Activated CD4-positive, alpha-beta T cell treated with anti-CD3 and anti-CD28 coated beads, Interleukin-2, amount 10 ng/mL, durations not matched to agents 7 days and 5 days (primary cell): ENCODE data around the gene SLC25A36. TPM values are rescaled to one million over a fixed set of nuclear protein-coding genes. Genes with fewer than 3 reads are reported as not detected.

Experiments
- CTCF ChIA-PET: fragments of 350-600 bp; sonication (Branson Sonifier 250); formaldehyde crosslinking; loops from one replicate; lab custom pipeline; 2021; ENCODE audit warnings: antibody characterized with exemption; lab: Charles Lee
- POLR2A ChIA-PET: fragments of 350-600 bp; sonication (Branson Sonifier 250); formaldehyde crosslinking; loops from one replicate; lab custom pipeline; 2021; ENCODE audit warnings: antibody characterized with exemption; lab: Charles Lee
- DNase-seq: peaks from one replicate; pipeline ENCODE4 v3.0.0-alpha.2; 2020
- H3K27ac Mint-ChIP-seq: one replicate; pipeline ENCODE4 v1.8.0; 2021; ENCODE audit warnings: mild to moderate bottlenecking, moderate library complexity, mixed read lengths
- H3K27me3 Mint-ChIP-seq: one replicate; pipeline ENCODE4 v1.8.0; 2021; ENCODE audit warnings: mixed read lengths
- H3K36me3 Mint-ChIP-seq: one replicate; pipeline ENCODE4 v1.8.0; 2021; ENCODE audit warnings: low read depth, mixed read lengths
- H3K4me1 Mint-ChIP-seq: one replicate; pipeline ENCODE4 v1.8.0; 2021; ENCODE audit warnings: mixed read lengths
- H3K4me3 Mint-ChIP-seq: one replicate; pipeline ENCODE4 v1.8.0; 2021; ENCODE audit warnings: mild to moderate bottlenecking, moderate library complexity, mixed read lengths
- H3K9me3 Mint-ChIP-seq: one replicate; pipeline ENCODE4 v1.8.0; 2021; ENCODE audit warnings: mixed read lengths
- total RNA-seq, 2 experiments: library from RNA; stranded (reverse); gene quantifications; one replicate each; pipeline ENCODE4 v1.2.3, GENCODE V29; 2021

SLC25A36 gene
- total RNA-seq, 2 experiments from 2014 or later: 31.9 to 35.6 TPM

DNA sequence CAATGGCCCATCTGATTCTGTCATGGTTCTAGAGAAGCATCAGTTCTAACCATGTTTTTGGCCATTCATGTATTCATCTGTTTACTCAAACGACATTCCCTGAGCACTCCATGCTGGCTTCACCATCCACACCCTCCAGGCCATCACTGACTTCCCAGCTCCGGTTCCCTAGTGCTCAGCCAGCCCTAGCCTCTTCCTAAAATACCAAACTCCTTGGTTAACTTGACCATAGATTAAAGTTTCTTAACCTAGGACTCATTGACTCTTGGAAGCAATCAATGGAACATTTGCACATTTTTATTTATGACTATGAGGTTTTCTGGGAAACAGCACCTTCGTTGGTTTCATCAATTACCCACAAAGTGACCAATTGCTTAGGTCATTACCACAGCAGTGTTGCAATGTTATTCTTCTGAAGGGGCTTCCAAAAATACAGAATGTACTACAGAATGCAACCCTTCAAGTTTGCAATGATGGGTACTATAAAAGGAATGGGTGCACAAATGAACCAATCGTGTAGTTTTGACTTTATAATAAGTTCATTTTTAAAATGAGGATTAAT is 27.2 kb upstream of the SLC25A36 start:
- no peak for DNase-seq
- Mint-ChIP-seq H3K9me3 (no peaks in the 10 kb centered on the region), H3K36me3 (no peaks in the 10 kb centered on the region), H3K4me3 (no peak overlapping the region), H3K4me1 (no peaks in the 10 kb centered on the region), H3K27ac (no peak overlapping the region), H3K27me3 (peaks cover 11% of the 10 kb centered on the region)
- CTCF ChIA-PET: no interaction called here
- POLR2A ChIA-PET: no interaction called here

DNA sequence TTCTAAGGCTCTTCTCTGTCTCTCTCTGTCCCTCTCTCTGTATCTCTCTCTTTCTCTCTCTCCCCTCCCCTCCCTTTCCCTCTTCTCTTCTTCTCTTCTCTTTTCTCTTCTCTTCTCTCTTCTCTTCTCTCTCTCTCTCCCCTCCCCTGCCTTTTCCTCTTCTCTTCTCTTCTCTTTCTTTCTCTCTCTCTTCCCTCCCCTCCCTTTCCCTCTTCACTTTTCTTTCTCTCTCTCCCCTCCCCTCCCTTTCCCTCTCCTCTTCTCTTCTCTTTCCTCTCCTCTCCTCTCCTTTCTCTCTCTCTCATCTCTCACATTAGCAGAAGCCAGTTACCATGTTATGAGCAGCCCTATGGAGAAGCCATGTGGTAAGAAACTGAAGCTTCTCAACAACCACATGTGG is 25.0 kb upstream of the SLC25A36 start:
- ChIA-PET CTCF (interaction anchor here (0.9 kb wide), 1 partner anchor 39 kb away, joined by 4 read pairs; no protein-coding TSS in a partner anchor), POLR2A (no interaction called here)
- Mint-ChIP-seq H3K4me3 (no peak overlapping the region), H3K27ac (no peak overlapping the region), H3K9me3 (no peaks in the 10 kb centered on the region), H3K27me3 (peaks cover 22% of the 10 kb centered on the region), H3K36me3 (no peaks in the 10 kb centered on the region), H3K4me1 (no peaks in the 10 kb centered on the region)
- no peak for DNase-seq

GRCh38 chr3:140917772-140918171 is 23.9 kb upstream of the SLC25A36 start:
- Mint-ChIP-seq H3K27me3 (peaks cover 22% of the 10 kb centered on the region), H3K27ac (no peak overlapping the region), H3K4me1 (no peaks in the 10 kb centered on the region), H3K4me3 (no peak overlapping the region), H3K36me3 (no peaks in the 10 kb centered on the region), H3K9me3 (no peaks in the 10 kb centered on the region)
- CTCF ChIA-PET: interaction anchor here (0.6 kb wide), 1 partner anchor 1658 kb away, joined by 3 read pairs; no protein-coding TSS in a partner anchor
- no peak for DNase-seq
- POLR2A ChIA-PET: no interaction called here

DNA sequence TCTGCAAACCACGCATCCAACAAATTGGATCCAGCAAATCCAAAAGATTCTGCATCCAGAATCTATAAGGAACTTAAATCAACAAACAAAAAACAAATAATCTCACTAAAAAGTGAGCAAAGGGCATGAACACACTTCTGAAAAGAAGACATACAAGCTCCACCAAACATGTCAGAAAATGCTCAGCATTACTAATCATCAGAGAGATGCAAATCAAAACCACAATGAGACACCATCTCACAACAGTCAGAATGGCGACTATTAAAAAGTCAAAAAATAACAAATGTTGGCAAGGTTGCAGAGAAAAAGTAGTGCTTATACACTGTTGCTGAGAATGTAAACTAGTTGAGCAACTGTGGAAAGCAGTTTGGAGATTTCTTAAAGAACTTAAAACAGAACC is 21.6 kb upstream of the SLC25A36 start:
- DNase-seq: no peak
- H3K4me3 Mint-ChIP-seq: no peak overlapping the region
- H3K36me3 Mint-ChIP-seq: no peaks in the 10 kb centered on the region
- H3K9me3 Mint-ChIP-seq: no peaks in the 10 kb centered on the region
- peaks cover 22% of the 10 kb centered on the region for H3K27me3 Mint-ChIP-seq
- POLR2A ChIA-PET: no interaction called here
- no peak overlapping the region for H3K27ac Mint-ChIP-seq
- no peaks in the 10 kb centered on the region for H3K4me1 Mint-ChIP-seq
- CTCF ChIA-PET: no interaction called here

- CTCF ChIA-PET: interaction anchor here (1.2 kb wide), 1 partner anchor 9 kb away, joined by 3 read pairs; no protein-coding TSS in a partner anchor
Observed at GRCh38 chr3:140922634-140923033, 19.0 kb upstream of the SLC25A36 start.

GRCh38 chr3:140924097-140924873 is 17.4 kb upstream of the SLC25A36 start:
- H3K4me1 Mint-ChIP-seq: no peaks in the 10 kb centered on the region
- H3K27ac Mint-ChIP-seq: no peak overlapping the region
- no peak for DNase-seq
- no peaks in the 10 kb centered on the region for H3K9me3 Mint-ChIP-seq
- H3K27me3 Mint-ChIP-seq: peaks cover 19% of the 10 kb centered on the region
- H3K36me3 Mint-ChIP-seq: no peaks in the 10 kb centered on the region
- ChIA-PET POLR2A (no interaction called here), CTCF (interaction anchor here (0.6 kb wide), 1 partner anchor 10 kb away, joined by 3 read pairs; no protein-coding TSS in a partner anchor)
- H3K4me3 Mint-ChIP-seq: no peak overlapping the region

More at GRCh38 chr3:140922634-140923033, 19.0 kb upstream of the SLC25A36 start:
- Mint-ChIP-seq H3K27me3 (peaks cover 15% of the 10 kb centered on the region), H3K4me3 (no peak overlapping the region), H3K4me1 (no peaks in the 10 kb centered on the region), H3K9me3 (no peaks in the 10 kb centered on the region), H3K27ac (no peak overlapping the region), H3K36me3 (no peaks in the 10 kb centered on the region)
- POLR2A ChIA-PET: no interaction called here
- DNase-seq: no peak

DNA sequence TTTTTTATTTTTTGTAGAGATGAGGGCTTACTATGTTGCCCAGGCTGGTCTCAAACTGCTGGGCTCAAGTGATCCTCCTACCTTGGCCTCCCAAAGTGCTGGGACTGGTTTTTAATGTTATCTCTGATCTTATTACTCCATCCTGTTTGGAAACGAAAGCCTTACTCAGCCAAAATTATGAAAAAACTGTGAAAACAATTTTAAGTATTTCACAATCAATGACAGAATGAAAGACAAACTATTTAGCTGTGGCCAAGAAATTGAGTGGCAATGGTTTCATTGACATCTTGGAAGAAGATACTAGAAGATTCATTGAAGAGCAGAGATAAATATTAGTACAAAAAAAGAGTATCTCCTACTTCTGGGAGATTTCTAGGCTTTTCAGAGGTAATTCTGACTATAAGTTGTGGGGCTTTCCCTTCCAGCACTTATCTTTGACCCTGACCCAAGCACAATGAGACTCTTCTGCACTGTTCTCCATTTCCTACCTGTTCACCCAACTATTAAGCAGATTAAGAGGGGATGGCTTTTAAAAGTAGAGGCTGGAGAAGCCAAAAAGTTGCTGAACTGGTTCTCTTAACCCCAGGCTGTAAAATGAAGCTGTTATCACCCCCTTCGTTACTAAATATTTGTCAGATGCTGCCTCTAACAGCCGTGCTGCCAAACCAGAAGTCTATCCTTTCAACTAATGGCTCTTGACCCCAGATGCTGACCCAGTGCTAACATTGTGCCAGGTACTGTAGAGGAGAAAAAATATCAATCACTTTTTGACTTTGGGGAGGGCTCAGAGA is 14.2 kb upstream of the SLC25A36 start:
- no peak for DNase-seq
- H3K9me3 Mint-ChIP-seq: no peaks in the 10 kb centered on the region
- no peaks in the 10 kb centered on the region for H3K4me1 Mint-ChIP-seq
- H3K27me3 Mint-ChIP-seq: peaks cover 11% of the 10 kb centered on the region
- ChIA-PET POLR2A (no interaction called here), CTCF (no interaction called here)
- no peaks in the 10 kb centered on the region for H3K36me3 Mint-ChIP-seq
- H3K4me3 Mint-ChIP-seq: no peak overlapping the region
- no peak overlapping the region for H3K27ac Mint-ChIP-seq

- DNase-seq: no peak
- peaks cover 14% of the 10 kb centered on the region for H3K27me3 Mint-ChIP-seq
- H3K9me3 Mint-ChIP-seq: no peaks in the 10 kb centered on the region
- H3K4me1 Mint-ChIP-seq: no peaks in the 10 kb centered on the region
- no peaks in the 10 kb centered on the region for H3K36me3 Mint-ChIP-seq
- no peak overlapping the region for H3K4me3 Mint-ChIP-seq
- ChIA-PET POLR2A (no interaction called here), CTCF (interaction anchor here (1.2 kb wide), 1 partner anchor 13 kb away, joined by 3 read pairs; no protein-coding TSS in a partner anchor)
- no peak overlapping the region for H3K27ac Mint-ChIP-seq
Observed at GRCh38 chr3:140929446-140929845, 12.2 kb upstream of the SLC25A36 start.

- CTCF ChIA-PET: no interaction called here
Observed at GRCh38 chr3:140931016-140931454, 10.6 kb upstream of the SLC25A36 start.

DNA sequence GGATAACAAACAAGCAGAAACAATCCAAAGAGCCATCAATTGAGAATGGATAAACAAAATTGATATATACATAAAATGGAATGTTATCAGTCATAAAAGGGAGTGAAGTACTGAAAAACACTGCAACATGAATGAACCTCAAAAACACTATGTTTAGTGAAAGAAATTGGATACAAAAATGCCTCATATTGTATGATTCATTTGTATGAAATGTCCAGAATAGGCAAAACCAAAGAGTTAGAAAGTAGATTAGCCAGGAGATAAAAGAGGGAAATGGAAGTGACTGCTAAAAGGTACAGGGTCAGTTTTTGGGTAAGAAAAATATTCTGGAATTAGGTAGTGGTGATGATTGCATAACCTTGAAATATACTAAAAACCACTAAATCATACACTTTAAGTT is 9.8 kb upstream of the SLC25A36 start:
- no peak overlapping the region for H3K27ac Mint-ChIP-seq
- CTCF ChIA-PET: no interaction called here

More at GRCh38 chr3:140931016-140931454, 10.6 kb upstream of the SLC25A36 start:
- POLR2A ChIA-PET: no interaction called here
- Mint-ChIP-seq H3K4me3 (no peak overlapping the region), H3K36me3 (no peaks in the 10 kb centered on the region), H3K27me3 (peaks cover 24% of the 10 kb centered on the region), H3K4me1 (no peaks in the 10 kb centered on the region), H3K9me3 (peaks cover 2% of the 10 kb centered on the region), H3K27ac (no peak overlapping the region)
- no peak for DNase-seq

GRCh38 chr3:140933109-140933508 is 8.5 kb upstream of the SLC25A36 start:
- Mint-ChIP-seq H3K36me3 (no peaks in the 10 kb centered on the region), H3K27me3 (peaks cover 37% of the 10 kb centered on the region), H3K4me1 (no peaks in the 10 kb centered on the region), H3K27ac (no peak overlapping the region), H3K9me3 (peaks cover 3% of the 10 kb centered on the region), H3K4me3 (no peak overlapping the region)
- DNase-seq: no peak
- CTCF ChIA-PET: interaction anchor here (0.6 kb wide), 1 partner anchor 299 kb away, joined by 5 read pairs; the partner anchor contains the start of gene PXYLP1
- POLR2A ChIA-PET: no interaction called here

More for the DNA sequence above, 9.8 kb upstream of the SLC25A36 start:
- Mint-ChIP-seq H3K27me3 (peaks cover 30% of the 10 kb centered on the region), H3K4me3 (no peak overlapping the region), H3K9me3 (peaks cover 3% of the 10 kb centered on the region), H3K4me1 (no peaks in the 10 kb centered on the region), H3K36me3 (no peaks in the 10 kb centered on the region)
- DNase-seq: no peak
- POLR2A ChIA-PET: no interaction called here

- peaks cover 36% of the 10 kb centered on the region for H3K27me3 Mint-ChIP-seq
- CTCF ChIA-PET: interaction anchor here (0.6 kb wide), 1 partner anchor 299 kb away, joined by 5 read pairs; the partner anchor contains the start of gene PXYLP1
- POLR2A ChIA-PET: no interaction called here
- peaks cover 3% of the 10 kb centered on the region for H3K9me3 Mint-ChIP-seq
- H3K4me3 Mint-ChIP-seq: no peak overlapping the region
- no peak overlapping the region for H3K27ac Mint-ChIP-seq
- no peaks in the 10 kb centered on the region for H3K4me1 Mint-ChIP-seq
- H3K36me3 Mint-ChIP-seq: no peaks in the 10 kb centered on the region
- no peak for DNase-seq
Observed at GRCh38 chr3:140933552-140933951, 8.1 kb upstream of the SLC25A36 start.
